ENCODE data around the gene CIDEC. TPM values are rescaled to one million over a fixed set of nuclear protein-coding genes. Genes with fewer than 3 reads are reported as not detected.

Gene CIDEC
- total RNA-seq, 1 donor from 2014 or later, result not detected

GRCh38 chr3:9908286-9908685, 28.2 kb upstream of the CIDEC start:
- Mint-ChIP-seq H3K36me3 (ENCODE audit: unreplicated experiment) (no peaks in the 10 kb centered on the region), H3K4me3 (ENCODE audit: unreplicated experiment) (no peak overlapping the region), H3K4me1 (ENCODE audit: unreplicated experiment) (peaks cover 20% of the 10 kb centered on the region), H3K27me3 (ENCODE audit: unreplicated experiment) (no peaks in the 10 kb centered on the region), H3K9me3 (ENCODE audit: unreplicated experiment) (no peaks in the 10 kb centered on the region), H3K27ac (ENCODE audit: unreplicated experiment) (no peak overlapping the region)
- TF ChIP-seq CTCF (IDR thresholded peaks at IDR 0.05), result no peak
- DNase-seq (ENCODE audit: extremely low spot score, unreplicated experiment), result no peak

GRCh38 chr3:9906480-9906879, 26.4 kb upstream of the CIDEC start:
- H3K27me3 Mint-ChIP-seq (ENCODE audit: unreplicated experiment), result no peaks in the 10 kb centered on the region
- no peaks in the 10 kb centered on the region for H3K36me3 Mint-ChIP-seq (ENCODE audit: unreplicated experiment)
- no peak overlapping the region for H3K27ac Mint-ChIP-seq (ENCODE audit: unreplicated experiment)
- H3K9me3 Mint-ChIP-seq (ENCODE audit: unreplicated experiment), result no peaks in the 10 kb centered on the region
- peaks cover 22% of the 10 kb centered on the region for H3K4me1 Mint-ChIP-seq (ENCODE audit: unreplicated experiment)
- no peak for DNase-seq (ENCODE audit: extremely low spot score, unreplicated experiment)
- H3K4me3 Mint-ChIP-seq (ENCODE audit: unreplicated experiment), result no peak overlapping the region
- no peak for TF ChIP-seq CTCF (IDR thresholded peaks at IDR 0.05)

GRCh38 chr3:9903904-9904303, 23.9 kb upstream of the CIDEC start:
- Mint-ChIP-seq H3K27me3 (ENCODE audit: unreplicated experiment) (no peaks in the 10 kb centered on the region), H3K27ac (ENCODE audit: unreplicated experiment) (no peak overlapping the region), H3K36me3 (ENCODE audit: unreplicated experiment) (no peaks in the 10 kb centered on the region), H3K4me3 (ENCODE audit: unreplicated experiment) (no peak overlapping the region), H3K9me3 (ENCODE audit: unreplicated experiment) (no peaks in the 10 kb centered on the region), H3K4me1 (ENCODE audit: unreplicated experiment) (peaks cover 18% of the 10 kb centered on the region)
- TF ChIP-seq CTCF (IDR thresholded peaks at IDR 0.05), result no peak
- no peak for DNase-seq (ENCODE audit: extremely low spot score, unreplicated experiment)

GRCh38 chr3:9903238-9903624, 23.2 kb upstream of the CIDEC start:
- no peak for TF ChIP-seq CTCF (IDR thresholded peaks at IDR 0.05)
- Mint-ChIP-seq H3K27me3 (ENCODE audit: unreplicated experiment) (no peaks in the 10 kb centered on the region), H3K4me1 (ENCODE audit: unreplicated experiment) (peaks cover 18% of the 10 kb centered on the region), H3K27ac (ENCODE audit: unreplicated experiment) (peak overlapping the region; percentile 59), H3K9me3 (ENCODE audit: unreplicated experiment) (no peaks in the 10 kb centered on the region), H3K36me3 (ENCODE audit: unreplicated experiment) (no peaks in the 10 kb centered on the region), H3K4me3 (ENCODE audit: unreplicated experiment) (no peak overlapping the region)
- no peak for DNase-seq (ENCODE audit: extremely low spot score, unreplicated experiment)

GRCh38 chr3:9902372-9903237, 22.6 kb upstream of the CIDEC start, which contains the start of gene IL17RE:
Gene IL17RE, plus strand, starts transcription at chr3:9902848. Its CDS starts 85 bp downstream, at chr3:9902933.
- no peak for TF ChIP-seq CTCF (IDR thresholded peaks at IDR 0.05)
- no peaks in the 10 kb centered on the region for H3K36me3 Mint-ChIP-seq (ENCODE audit: unreplicated experiment)
- no peaks in the 10 kb centered on the region for H3K9me3 Mint-ChIP-seq (ENCODE audit: unreplicated experiment)
- no peaks in the 10 kb centered on the region for H3K27me3 Mint-ChIP-seq (ENCODE audit: unreplicated experiment)
- no peak within 1 kb of the TSS for H3K4me3 Mint-ChIP-seq (ENCODE audit: unreplicated experiment)
- H3K27ac Mint-ChIP-seq (ENCODE audit: unreplicated experiment), result peak within 1 kb of the TSS; percentile 59
- peaks cover 24% of the 10 kb centered on the region for H3K4me1 Mint-ChIP-seq (ENCODE audit: unreplicated experiment)
- DNase-seq (ENCODE audit: extremely low spot score, unreplicated experiment), result no peak

Data from osteocyte (in vitro differentiated cells).